Loucy (cell line): ENCODE data around the gene NKAIN2.

Experiments
- CTCF ChIP-seq: fragments of 200-600 bp; sonication (generic); conservative IDR thresholded peaks from 2 replicates; pipeline ENCODE4 v1.5.1; 2014; ENCODE audit warnings: mild to moderate bottlenecking, antibody characterized with exemption, low read length
- EZH2phosphoT487 ChIP-seq: fragments of 200-600 bp; IDR thresholded peaks from 2 replicates; pipeline ENCODE4 v1.6.1; 2018; ENCODE audit warnings: antibody characterized with exemption, mild to moderate bottlenecking, moderate library complexity, borderline replicate concordance

GRCh38 chr6:124517339-124517738, 713.7 kb downstream of the NKAIN2 start:
- no peak for TF ChIP-seq CTCF
- no peak for TF ChIP-seq EZH2phosphoT487
